HG02885 (cell line): Measurements from ENCODE around the gene CEP85L.
"Not testable (repeated sequence)": the region's sequence is repeated elsewhere in the genome, so short reads cannot be mapped to it uniquely, and the experiment has no call there.

Experiments used
- ATAC-seq: cut with Tn5 transposase; IDR thresholded peaks from one replicate; pipeline ENCODE4 v1.9.1; 2021; ENCODE audit warnings: mild to moderate bottlenecking; ENCODE audit not compliant: unreplicated experiment, poor library complexity

CEP85L gene

DNA sequence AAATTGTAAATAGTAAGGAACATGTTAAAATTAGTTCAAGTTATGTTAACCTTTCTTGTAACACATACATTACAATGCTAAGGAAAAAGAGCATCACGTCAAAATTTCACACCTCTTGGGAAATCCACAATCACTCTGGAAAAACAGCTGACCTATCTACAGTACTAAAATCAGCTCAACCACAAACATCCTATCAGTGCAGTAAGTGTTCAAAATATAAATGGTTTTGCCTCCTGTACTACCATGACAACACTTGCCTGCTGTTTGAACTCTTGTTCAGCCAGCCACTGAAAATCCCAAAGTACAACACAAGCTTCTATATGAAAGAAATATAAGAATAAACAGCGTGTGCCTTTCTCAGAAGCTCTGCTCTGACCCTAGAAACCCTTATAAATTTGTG, 186.8 kb downstream of the CEP85L start:
- no peak for ATAC-seq

DNA sequence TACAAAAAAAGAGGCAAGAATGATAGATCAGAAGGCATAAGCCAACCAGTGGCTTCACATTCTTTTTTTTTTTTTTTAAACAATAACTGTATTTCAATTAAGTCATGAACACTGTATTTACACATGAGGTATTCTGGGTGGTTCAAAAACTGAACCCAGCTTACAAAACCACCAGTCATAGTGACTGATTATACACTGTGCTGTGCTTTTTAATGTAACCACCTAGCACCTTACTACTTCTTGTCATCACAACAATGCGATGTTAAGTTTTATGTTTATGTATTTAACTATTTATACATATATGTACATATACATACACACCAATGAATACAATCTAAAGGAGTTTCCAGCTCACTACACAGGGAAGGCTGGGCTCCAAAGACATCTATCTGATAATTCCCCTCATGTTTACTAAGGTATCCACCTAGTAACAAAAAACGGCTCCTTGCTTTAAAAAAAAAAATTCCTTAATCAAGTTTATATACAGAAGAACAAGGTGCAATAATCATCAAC, 190.4 kb downstream of the CEP85L start:
- no peak for ATAC-seq

DNA sequence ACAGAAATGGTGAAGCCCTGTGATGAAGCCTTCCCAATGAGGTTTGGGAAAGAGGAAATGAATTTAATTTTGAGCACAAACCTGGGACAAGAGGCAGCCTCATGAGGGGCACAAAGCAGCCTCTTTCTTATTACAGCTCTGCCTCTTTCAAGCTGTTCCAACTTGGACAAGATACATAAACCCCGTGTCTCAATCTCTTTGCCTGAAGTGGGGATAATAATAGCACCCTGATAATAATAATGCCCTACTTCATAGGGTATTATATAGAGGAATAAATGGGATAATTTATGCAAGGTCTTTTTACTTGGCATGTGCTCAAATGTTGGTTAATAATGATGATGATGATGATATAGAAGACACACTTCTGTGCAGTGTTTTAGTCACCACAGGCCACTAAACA, 194.4 kb downstream of the CEP85L start:
- no peak for ATAC-seq

DNA sequence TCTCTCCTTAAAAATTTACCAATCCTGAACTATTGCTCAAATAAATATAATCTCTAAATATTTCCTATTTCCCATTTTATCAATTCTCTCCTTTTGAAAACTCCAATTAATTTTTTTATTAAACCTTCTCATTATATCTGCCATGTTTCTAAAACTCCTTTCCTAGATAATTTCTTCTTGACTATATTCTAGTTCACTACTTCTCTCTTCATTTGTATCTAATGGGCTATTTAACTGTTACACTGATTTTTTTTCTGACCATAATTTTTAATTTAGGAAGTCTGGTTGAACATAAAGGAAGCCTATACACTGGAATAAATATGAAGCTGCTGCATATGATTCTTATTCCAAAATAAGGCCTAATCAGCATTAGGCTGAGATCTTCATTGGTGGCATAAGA, 199.6 kb downstream of the CEP85L start:
- ATAC-seq, result no peak

DNA sequence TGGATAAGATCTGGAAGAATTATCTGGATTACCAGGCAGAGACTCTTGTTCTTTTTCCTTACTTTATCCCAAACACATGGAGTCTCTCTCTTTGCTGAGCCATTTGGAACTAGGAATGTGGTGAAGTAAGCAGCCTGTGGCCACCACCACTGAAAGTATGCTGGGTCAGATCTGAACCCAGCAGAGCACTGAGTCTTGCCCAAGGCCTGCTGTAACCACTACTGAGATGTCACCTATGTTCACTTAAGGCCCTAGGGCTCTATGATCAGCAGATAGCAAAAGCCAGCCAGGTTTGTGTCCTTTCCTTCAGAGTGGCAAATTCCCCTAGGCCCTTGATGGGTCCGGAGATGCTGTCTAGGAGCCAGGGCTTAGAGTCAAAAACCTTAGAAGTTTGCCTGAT, 206.6 kb downstream of the CEP85L start:
- ATAC-seq, result no peak

DNA sequence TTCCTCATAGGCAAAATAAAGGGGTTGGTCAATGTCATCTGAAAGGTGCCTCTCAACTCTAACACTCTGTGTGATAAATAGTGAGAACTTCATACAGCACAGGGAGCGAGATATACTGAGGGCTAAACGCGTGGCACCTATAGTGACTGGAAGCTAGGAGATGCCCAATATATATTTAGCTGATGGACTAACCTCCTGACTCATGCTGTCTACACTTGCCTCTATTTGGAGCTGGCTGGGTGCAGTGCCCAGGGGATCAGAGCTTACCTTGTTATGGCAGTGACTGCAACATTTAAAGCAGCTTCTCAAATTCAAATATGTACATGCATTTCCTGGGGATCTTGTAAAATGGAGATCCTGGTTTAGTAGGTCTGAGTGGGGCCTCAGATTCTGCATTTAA, 214.9 kb downstream of the CEP85L start:
- ATAC-seq, result no peak

DNA sequence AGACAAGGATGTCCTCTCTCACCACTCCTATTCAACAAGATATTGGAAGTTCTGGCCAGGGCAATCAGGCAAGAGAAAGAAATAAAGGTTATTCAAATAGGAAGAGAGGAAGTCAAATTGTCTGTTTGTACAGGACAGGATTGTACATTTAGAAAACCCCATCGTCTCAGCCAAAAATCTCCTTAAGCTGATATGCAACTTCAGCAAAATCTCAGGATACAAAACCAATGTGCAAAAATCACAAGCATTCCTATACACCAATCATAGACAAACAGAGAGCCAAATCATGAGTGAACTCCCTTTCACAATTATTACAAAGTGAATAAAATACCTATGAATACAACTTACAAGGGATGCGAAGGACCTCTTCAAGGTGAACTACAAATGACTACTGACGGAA, 217.2 kb downstream of the CEP85L start:
- ATAC-seq, result not testable (repeated sequence)

DNA sequence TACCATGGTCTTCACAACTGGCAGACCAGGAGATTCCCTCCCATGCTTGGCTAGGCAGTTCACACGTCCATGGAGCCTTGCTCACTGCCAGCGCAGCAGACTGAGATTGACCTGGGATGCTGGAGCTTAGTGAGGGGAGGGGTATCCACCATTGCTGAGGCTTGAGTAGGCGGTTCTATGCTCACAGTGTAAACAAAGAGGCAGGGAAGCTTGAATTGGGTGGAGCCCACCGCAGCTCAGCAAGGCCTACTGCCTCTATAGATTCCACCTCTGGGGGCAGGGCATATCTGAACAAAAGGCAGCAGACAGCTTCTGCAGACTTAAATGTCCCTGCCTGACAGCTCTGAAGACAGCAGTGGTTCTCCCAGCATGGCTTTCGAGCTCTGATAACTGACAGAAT, 230.1 kb downstream of the CEP85L start:
- ATAC-seq, result not testable (repeated sequence)

DNA sequence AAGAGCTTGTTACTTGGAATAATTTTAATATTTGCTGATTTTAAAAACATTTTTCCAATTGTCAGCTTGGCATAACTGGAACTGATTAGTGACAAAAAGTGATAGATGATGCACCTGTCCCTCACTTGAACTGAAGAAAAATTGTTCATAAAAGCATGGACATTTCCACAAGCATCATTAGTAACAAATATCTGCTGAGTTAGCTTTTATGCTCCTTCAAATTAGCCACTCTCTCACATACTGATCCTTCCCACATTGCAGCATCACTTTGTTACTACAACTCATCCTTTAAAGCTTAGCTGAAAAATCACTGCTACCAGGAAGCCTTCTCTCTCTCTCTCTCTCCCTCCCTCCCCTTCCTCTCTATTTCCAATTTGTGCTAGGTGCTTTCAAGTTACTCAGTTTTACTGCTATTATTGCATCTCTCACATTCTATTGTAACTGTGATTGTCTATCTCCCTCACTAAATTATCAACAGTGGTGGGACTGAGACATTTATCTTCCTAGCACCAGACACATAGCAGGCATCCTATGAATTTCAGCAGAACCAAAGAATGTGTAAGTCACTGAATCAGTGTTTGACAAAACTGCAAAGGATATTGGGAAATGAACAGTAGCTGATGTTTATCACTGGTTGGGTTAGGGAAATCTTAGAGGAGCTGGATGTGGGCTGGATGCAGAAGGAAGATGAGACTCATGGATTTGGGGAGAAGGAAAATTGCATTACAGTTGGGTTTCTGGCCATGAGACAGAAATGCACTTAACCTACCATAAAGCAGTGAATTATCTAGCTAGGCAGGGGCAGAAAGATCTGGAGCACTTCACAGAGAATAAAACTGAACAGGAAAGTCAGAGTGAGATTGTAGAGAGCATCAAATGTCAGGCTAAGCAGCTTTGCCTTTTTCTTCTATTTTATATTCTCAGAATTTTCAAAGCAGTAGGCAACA, 231.7 kb downstream of the CEP85L start:
- ATAC-seq, result no peak
